GM12875 (cell line): ENCODE measurements around the gene TLE3.

Experiments
- H3K4me3 ChIP-seq: one replicate; pipeline ENCODE4 v1.5.1; 2011; ENCODE audit warnings: low read depth, low read length, control low read depth
- CTCF ChIP-seq: IDR thresholded peaks from 2 replicates; pipeline ENCODE4 v1.5.1; 2011; ENCODE audit warnings: low read depth, mild to moderate bottlenecking, control low read depth, inconsistent platforms, low read length, moderate library complexity, borderline replicate concordance; ENCODE audit not compliant: insufficient read depth

TLE3 gene

GRCh38 chr15:70062321-70062956 is 35.3 kb downstream of the TLE3 start:
- H3K4me3 ChIP-seq: no peak overlapping the region
- no peak for TF ChIP-seq CTCF

- H3K4me3 ChIP-seq: no peak overlapping the region
- no peak for TF ChIP-seq CTCF
These were observed 35.9 kb downstream of the TLE3 start for GRCh38 chr15:70061696-70062270.

- TF ChIP-seq CTCF: no peak
These were observed 36.8 kb downstream of the TLE3 start for GRCh38 chr15:70060993-70061305.

GRCh38 chr15:70060214-70060992 is 37.3 kb downstream of the TLE3 start:
- no peak overlapping the region for H3K4me3 ChIP-seq
- TF ChIP-seq CTCF: no peak

More at GRCh38 chr15:70060993-70061305, 36.8 kb downstream of the TLE3 start:
- H3K4me3 ChIP-seq: no peak overlapping the region

GRCh38 chr15:70059476-70060213 is 38.1 kb downstream of the TLE3 start:
- H3K4me3 ChIP-seq: no peak overlapping the region
- TF ChIP-seq CTCF: no peak

- TF ChIP-seq CTCF: no peak
- no peak overlapping the region for H3K4me3 ChIP-seq
These were observed 38.9 kb downstream of the TLE3 start for GRCh38 chr15:70058642-70059360.
